T-helper 1 cell treated with Interleukin-12 subunit alpha and Interleukin-12 subunit beta and Interleukin-4 antibody, amounts not matched to agents 30 ng/mL and 1 ng/mL, for 36 hours (primary cell): Measurements from ENCODE around the gene RXRA. TPM values are rescaled to one million over a fixed set of nuclear protein-coding genes. Genes with fewer than 3 reads are reported as not detected.

Experiments used
- intact Hi-C: fragments of 100-400 bp; cut with micrococcal nuclease; formaldehyde crosslinking; loops from one replicate; pipeline ENCODE4 v1.15.1; 2024
- total RNA-seq: library from RNA; stranded (reverse); gene quantifications from 2 replicates; pipeline ENCODE4 v1.2.3, GENCODE V29; 2022

RXRA gene
- total RNA-seq, 1 donor from 2014 or later, result 2.0 TPM

GRCh38 chr9:134307674-134308638 lies 18.3 kb upstream of the RXRA start:
- intact Hi-C loops, result loop anchor here (10.0 kb wide), 1 partner anchor 87 kb away; no protein-coding TSS in a partner anchor

DNA sequence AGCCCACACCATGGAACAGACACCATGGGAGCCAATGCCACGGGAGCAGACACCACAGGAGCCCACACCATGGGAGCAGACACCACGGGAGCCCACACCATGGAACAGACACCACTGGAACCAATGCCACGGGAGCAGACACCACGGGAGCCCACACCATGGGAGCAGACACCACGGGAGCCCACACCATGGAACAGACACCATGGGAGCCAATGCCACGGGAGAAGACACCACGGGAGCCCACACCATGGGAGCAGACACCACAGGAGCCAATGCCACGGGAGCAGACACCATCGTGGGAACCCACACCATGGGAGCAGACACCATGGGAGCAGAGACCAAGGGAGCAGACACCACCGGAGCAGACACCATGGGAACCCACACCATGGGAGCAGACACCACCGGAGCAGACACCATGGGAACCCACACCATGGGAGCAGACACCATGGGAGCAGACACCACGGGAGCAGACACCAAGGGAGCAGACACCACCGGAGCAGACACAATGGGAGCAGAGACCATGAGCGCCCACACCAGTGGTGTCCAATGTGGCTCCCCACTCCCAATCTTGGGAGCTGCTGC lies 17.5 kb upstream of the RXRA start:
- intact Hi-C loops, result loop anchor here (10.0 kb wide), 1 partner anchor 86 kb away; no protein-coding TSS in a partner anchor

DNA sequence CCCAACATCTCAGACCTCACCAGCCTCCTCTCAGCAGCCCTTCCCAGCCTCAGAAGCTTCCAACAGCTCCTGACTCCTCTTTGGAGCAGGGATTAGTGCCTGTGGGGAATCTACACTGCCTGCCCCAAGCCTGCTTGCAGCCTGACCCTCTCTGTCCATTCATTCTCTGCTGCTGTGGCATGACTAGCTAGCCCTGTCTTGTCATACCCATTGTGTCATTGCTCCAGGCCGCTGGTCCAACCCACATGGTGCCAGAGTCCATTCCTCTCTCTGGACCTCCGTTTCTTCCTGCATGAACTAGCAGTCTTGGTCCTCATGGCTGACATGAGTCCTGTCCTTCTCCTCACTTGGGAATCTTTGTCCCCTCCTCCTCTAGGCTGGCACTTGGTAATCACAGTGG lies 12.8 kb upstream of the RXRA start:
- intact Hi-C loops, result no loop called here

- intact Hi-C loops, result no loop called here
These were observed 12.0 kb upstream of the RXRA start for GRCh38 chr9:134314039-134314949.

GRCh38 chr9:134314950-134315715 lies 11.1 kb upstream of the RXRA start:
- intact Hi-C loops, result no loop called here

GRCh38 chr9:134315716-134316448 lies 10.4 kb upstream of the RXRA start:
- intact Hi-C loops, result no loop called here

GRCh38 chr9:134316449-134317160 lies 9.7 kb upstream of the RXRA start:
- intact Hi-C loops, result no loop called here

DNA sequence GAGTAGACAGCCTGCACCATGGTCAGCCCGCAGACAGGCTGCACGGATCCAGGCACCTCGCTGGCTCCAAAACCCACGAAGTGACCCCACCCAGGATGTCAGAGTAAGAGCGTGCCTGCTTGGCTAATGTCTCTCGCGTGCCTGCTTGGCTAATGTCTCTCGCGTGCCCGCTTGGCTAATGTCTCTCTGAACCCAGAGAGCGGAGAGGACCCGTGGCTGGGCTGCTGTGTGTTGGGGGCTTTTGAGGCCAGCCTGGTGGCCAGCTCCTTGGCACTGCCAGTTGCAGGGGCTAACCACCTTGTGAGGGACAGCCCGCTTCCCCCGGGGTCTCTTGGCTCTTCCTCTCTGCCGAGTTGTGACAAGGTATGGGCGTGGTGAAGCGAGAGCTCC lies 8.9 kb upstream of the RXRA start:
- intact Hi-C loops, result no loop called here

DNA sequence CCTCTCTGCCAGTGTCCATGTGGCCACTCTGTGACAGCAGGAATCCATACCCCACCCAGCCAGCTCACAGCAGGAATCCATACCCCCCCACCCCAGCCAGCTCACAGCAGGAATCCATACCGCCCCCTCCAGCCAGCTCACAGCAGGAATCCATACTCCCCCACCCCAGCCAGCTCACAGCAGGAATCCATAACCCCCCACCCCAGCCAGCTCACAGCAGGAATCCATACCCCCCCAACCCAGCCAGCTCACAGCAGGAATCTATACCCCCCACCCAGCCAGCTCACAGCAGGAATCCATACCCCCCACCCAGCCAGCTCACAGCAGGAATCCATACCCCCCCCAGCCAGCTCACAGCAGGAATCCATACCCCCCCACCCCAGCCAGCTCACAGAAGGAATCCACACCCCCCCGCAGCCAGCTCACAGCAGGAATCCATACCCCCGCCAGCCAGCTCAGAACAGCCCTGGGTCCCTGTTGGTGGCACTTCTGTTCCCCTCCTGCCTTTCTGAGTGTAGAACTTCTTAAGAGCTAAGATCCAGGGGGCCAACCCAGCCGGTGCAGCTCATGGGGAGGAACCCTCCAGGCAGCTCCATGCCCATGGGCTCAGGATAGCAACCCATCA lies 8.4 kb upstream of the RXRA start:
- intact Hi-C loops, result no loop called here

DNA sequence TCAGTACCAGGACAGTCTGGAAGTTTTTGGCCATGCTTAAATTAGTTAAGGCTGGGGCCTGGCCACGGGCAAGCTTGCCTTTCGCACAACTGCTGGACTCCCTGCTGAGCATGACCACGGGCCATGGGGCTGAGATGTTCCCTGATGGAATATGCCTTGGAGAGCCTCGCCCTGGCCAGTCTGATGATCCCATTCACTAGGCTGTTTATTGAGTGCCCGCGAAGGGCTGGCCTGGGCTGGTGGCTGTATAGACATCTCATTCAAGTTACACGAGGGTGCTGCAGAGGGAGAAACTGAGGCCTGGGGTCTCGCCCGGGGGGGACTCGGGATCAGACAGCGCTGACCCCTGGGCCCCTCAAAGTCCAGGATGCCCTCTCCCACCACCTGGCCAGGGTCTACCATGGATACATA lies 7.8 kb upstream of the RXRA start:
- intact Hi-C loops, result no loop called here

GRCh38 chr9:134318941-134319305 lies 7.3 kb upstream of the RXRA start:
- intact Hi-C loops, result no loop called here

DNA sequence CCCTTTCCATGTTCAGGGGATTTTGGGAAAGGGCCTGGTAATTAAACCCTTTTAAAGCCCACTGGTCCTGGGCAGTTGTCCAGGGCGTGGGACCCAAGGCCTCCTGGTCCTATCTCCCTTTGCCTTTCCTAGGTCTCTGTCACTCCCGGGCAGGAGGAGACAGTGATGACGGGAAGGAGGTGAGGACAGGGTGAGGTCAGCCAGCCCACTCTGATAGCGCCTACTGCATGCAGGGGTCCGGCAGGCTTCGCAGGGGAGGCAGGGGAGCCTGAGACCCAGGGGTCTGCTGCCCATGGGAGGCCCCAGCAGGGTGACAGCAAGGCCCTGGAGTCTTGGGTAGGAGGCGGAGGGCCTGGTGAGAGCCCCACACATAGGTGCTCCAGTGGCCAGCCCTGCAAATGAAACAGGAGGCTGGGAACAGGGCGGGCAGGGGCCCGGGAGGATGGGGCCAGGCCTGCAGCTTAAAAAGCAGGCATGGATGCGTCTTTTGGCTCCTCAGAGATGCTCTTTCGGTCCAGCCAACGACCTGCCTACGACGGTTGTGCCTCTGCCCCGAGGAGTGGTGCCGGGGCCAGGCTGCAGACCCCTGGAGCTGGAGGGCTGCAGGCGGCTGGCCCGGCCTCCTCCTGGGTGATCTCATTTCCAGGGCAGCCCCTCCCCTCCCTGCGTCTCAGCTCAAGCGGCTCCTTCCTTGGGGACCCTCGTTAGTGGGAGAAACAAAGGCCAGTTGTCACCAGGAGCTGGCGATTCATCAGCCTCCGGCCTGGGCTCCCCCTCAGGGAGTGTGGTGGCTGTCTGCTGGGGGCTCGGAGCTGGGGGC lies 6.7 kb upstream of the RXRA start:
- intact Hi-C loops, result loop anchor here (10.0 kb wide), 1 partner anchor 145 kb away; no protein-coding TSS in a partner anchor

GRCh38 chr9:134320126-134320867 lies 6.0 kb upstream of the RXRA start:
- intact Hi-C loops, result loop anchor here (10.0 kb wide), 1 partner anchor 145 kb away; no protein-coding TSS in a partner anchor

DNA sequence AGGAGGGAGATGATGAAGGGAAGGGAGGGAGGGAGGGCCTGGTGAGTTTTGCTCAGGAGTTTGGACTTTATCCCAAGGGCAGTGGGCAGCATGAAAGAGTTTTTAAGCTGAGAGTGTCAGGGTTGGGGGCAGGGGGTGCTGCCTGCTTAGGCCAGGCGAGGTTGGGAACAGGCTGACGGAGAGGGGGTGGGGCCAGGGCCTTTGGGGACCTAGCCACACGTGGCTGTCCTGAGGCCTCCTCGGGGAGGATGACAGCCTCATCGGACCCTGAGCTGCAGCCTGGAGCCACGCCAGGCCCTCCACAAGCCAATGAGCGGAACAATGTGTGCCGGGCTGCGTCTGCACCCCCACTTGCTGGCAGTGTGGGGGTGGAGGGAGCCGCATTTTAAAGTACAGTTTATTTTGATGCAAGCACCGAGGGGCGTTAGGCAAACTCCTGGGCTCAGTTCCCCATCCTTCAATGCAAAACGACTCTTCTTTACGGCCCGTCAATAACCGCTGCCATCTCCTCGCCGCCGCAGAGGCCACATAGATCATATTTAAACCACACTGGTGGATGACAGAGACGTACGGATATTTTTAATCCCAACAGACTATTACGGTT lies 5.3 kb upstream of the RXRA start:
- intact Hi-C loops, result loop anchor here (10.0 kb wide), 1 partner anchor 146 kb away; no protein-coding TSS in a partner anchor

DNA sequence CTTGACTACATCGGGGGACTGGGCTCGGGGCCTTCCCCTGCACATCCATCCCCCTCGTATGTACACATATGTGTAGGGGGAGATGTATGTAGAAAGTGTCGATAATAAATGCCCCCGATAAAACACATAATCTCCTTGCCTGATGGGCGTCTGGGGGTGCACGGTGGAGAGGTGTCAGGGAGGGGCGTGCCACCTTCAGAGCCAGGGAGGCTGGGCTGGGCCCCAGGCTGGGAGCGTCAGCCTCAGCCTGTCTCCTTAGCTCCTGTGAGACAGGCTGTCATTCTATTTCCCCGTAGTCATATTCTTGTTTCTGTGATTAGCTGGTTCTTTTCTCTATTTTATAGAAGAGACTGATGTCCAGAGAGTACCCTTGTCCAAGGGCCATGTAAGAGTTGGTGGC lies 4.7 kb upstream of the RXRA start:
- intact Hi-C loops, result loop anchor here (10.0 kb wide), 1 partner anchor 147 kb away; no protein-coding TSS in a partner anchor

DNA sequence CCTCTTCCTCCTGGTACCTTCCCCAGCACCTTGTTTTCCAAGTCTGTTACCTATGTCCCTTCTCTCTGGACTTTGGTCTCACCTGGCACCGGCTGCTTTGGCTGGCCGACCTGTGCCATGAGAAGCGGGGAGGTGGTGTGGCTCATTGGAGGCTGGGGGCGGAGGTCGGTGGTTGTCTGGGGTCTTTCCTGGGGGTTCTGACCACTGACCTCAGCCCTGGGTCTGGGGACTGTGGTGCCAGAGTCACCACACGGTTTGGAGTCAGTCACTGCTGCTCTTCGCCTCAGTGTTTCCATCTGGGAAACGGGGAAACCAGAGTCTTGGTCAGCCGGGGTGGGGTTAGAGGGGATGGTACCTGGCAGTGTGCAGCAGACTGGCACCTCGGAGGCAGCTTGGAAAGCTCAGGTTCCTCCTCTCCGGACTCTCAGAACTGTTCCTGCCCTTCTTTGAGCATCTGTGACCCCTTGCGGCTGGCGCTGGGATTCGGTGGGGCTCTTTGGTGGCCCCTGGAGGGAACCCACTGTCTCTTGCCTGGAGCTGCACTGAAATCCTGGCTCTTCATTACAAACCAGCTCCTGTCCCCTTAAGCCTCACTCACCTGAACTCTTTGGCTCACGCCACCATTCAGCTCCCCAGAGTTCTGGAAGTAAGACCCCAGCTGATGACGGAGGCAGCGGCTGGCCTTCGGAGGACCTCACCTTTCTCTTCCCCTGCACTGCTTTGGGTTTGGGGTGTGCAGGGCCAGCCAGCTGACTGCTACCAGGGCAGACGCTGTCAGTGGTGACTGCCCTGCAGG lies 4.1 kb upstream of the RXRA start:
- intact Hi-C loops, result loop anchor here (10.0 kb wide), 1 partner anchor 147 kb away; no protein-coding TSS in a partner anchor
